HepG2 (cell line): ENCODE data around the gene LYPD3. TPM values are rescaled to one million over a fixed set of nuclear protein-coding genes. Genes with fewer than 3 reads are reported as not detected.

Experiments
- DR1 ChIP-seq: sonication (generic); formaldehyde crosslinking; IDR thresholded peaks from 2 replicates; pipeline ENCODE4 v1.8.0; 2021; ENCODE audit warnings: mild to moderate bottlenecking, missing genetic modification reagents, inconsistent platforms
- EED ChIP-seq: sonication (generic); formaldehyde crosslinking; IDR thresholded peaks from 2 replicates; pipeline ENCODE4 v1.5.0; 2020; ENCODE audit warnings: mild to moderate bottlenecking, missing genetic modification reagents
- FOXA3 ChIP-seq: IDR thresholded peaks from 2 replicates; pipeline ENCODE4 v1.6.1; 2016; ENCODE audit warnings: missing genetic modification reagents, missing compliant biosample characterization
- HNRNPLL ChIP-seq: fragments of 200-400 bp; formaldehyde crosslinking; IDR thresholded peaks from 2 replicates; pipeline ENCODE4 v1.6.1; 2017; ENCODE audit warnings: mild to moderate bottlenecking, low read depth, low read length; ENCODE audit not compliant: poor library complexity, severe bottlenecking
- ISL2 ChIP-seq: sonication (generic); formaldehyde crosslinking; IDR thresholded peaks from 2 replicates; pipeline ENCODE4 v1.5.0; 2020; ENCODE audit warnings: missing genetic modification reagents
- NR2C2 ChIP-seq: sonication (generic); formaldehyde crosslinking; IDR thresholded peaks from 2 replicates; pipeline ENCODE4 v1.4.0; 2020; ENCODE audit warnings: missing genetic modification reagents, mild to moderate bottlenecking, moderate library complexity, borderline replicate concordance
- RXRA ChIP-seq: sonication (generic); formaldehyde crosslinking; IDR thresholded peaks from 2 replicates; pipeline ENCODE4 v1.5.1; 2020; ENCODE audit warnings: missing genetic modification reagents
- SP5 ChIP-seq: IDR thresholded peaks from 2 replicates; pipeline ENCODE4 v1.6.1; 2016; ENCODE audit warnings: low read depth, borderline replicate concordance
- TAF1 ChIP-seq: sonication (generic); formaldehyde crosslinking; IDR thresholded peaks from 2 replicates; pipeline ENCODE4 v1.4.0; 2020; ENCODE audit warnings: missing genetic modification reagents
- TSC22D2 ChIP-seq: sonication (generic); formaldehyde crosslinking; IDR thresholded peaks from 2 replicates; pipeline ENCODE4 v1.5.1; 2020; ENCODE audit warnings: missing genetic modification reagents, mild to moderate bottlenecking, borderline replicate concordance
- ZFP36L1 ChIP-seq: sonication (generic); formaldehyde crosslinking; IDR thresholded peaks from 2 replicates; pipeline ENCODE4 v1.8.0; 2022; ENCODE audit warnings: mild to moderate bottlenecking, missing genetic modification reagents, moderate library complexity
- ZNF234 ChIP-seq: sonication (generic); formaldehyde crosslinking; conservative IDR thresholded peaks from 2 replicates; pipeline ENCODE4 v1.5.1; 2020; ENCODE audit warnings: mild to moderate bottlenecking, missing genetic modification reagents
- ZNF331 ChIP-seq: sonication (generic); formaldehyde crosslinking; IDR thresholded peaks from 2 replicates; pipeline ENCODE4 v1.4.0; 2020; ENCODE audit warnings: missing genetic modification reagents
- ZNF607 ChIP-seq: sonication (generic); formaldehyde crosslinking; IDR thresholded peaks from 2 replicates; pipeline ENCODE4 v1.5.1; 2020; ENCODE audit warnings: missing genetic modification reagents, mild to moderate bottlenecking, borderline replicate concordance
- ZNF629 ChIP-seq: sonication (generic); formaldehyde crosslinking; conservative IDR thresholded peaks from 2 replicates; pipeline ENCODE4 v1.5.0; 2020; ENCODE audit warnings: missing genetic modification reagents
- ZNF780A ChIP-seq: sonication (generic); formaldehyde crosslinking; IDR thresholded peaks from 2 replicates; pipeline ENCODE4 v1.8.0; 2022; ENCODE audit warnings: mild to moderate bottlenecking, missing genetic modification reagents, moderate library complexity
- polyA plus RNA-seq, 8 experiments: library from polyadenylated mRNA; depleted of rRNA in 3 of 8; stranded (reverse) in 7 of 8; unstranded in 1 of 8; fragments of >200 nt; fragmentation: Illumina TruSeq in 4 of 8; extraction: Trizol in 4 of 8; gene quantifications; 2 replicates each; pipeline versions ENCODE4 v1.2.1 to v1.2.3, GENCODE V29; 2011 to 2016; ENCODE audit warnings: low read depth in 4 of 8, missing spikeins in 1 of 8, mixed read lengths in 1 of 8; ENCODE audit not compliant: insufficient read depth in 1 of 8
- total RNA-seq, 5 experiments: library from RNA; depleted of rRNA; stranded (reverse); fragments of >200 nt; fragmentation: Illumina TruSeq; extraction: Trizol; gene quantifications; 2 replicates each; pipeline ENCODE4 v1.2.3, GENCODE V29; 2016; ENCODE audit warnings: low read depth in 1 of 5
- TF ChIP-seq, protein P1 (sequence below): sonication (generic); formaldehyde crosslinking; IDR thresholded peaks from 2 replicates; pipeline ENCODE4 v1.8.0; 2023; ENCODE audit warnings: mild to moderate bottlenecking, missing genetic modification reagents
- TF ChIP-seq, protein P2 (sequence below): sonication (generic); formaldehyde crosslinking; IDR thresholded peaks from 2 replicates; pipeline ENCODE4 v1.5.0; 2020; ENCODE audit warnings: mild to moderate bottlenecking, missing genetic modification reagents
- TF ChIP-seq, protein P3 (sequence below): sonication (generic); formaldehyde crosslinking; IDR thresholded peaks from 2 replicates; pipeline ENCODE4 v1.8.0; 2022; ENCODE audit warnings: mild to moderate bottlenecking, missing genetic modification reagents; ENCODE audit not compliant: insufficient replicate concordance
- TF ChIP-seq, protein P4 (sequence below): IDR thresholded peaks from 2 replicates; pipeline ENCODE4 v1.6.1; 2016; ENCODE audit warnings: missing genetic modification reagents, missing compliant biosample characterization
- TF ChIP-seq, protein P5 (sequence below): IDR thresholded peaks from 2 replicates; pipeline ENCODE4 v1.6.1; 2016; ENCODE audit warnings: missing compliant biosample characterization, missing genetic modification reagents, borderline replicate concordance

Gene LYPD3
- total and polyA plus RNA-seq, 2 of the 13 experiments (the other 11 are each of a cell fraction or from before 2014, with no cell fraction given) = 0.51 to 1.5 TPM

DNA sequence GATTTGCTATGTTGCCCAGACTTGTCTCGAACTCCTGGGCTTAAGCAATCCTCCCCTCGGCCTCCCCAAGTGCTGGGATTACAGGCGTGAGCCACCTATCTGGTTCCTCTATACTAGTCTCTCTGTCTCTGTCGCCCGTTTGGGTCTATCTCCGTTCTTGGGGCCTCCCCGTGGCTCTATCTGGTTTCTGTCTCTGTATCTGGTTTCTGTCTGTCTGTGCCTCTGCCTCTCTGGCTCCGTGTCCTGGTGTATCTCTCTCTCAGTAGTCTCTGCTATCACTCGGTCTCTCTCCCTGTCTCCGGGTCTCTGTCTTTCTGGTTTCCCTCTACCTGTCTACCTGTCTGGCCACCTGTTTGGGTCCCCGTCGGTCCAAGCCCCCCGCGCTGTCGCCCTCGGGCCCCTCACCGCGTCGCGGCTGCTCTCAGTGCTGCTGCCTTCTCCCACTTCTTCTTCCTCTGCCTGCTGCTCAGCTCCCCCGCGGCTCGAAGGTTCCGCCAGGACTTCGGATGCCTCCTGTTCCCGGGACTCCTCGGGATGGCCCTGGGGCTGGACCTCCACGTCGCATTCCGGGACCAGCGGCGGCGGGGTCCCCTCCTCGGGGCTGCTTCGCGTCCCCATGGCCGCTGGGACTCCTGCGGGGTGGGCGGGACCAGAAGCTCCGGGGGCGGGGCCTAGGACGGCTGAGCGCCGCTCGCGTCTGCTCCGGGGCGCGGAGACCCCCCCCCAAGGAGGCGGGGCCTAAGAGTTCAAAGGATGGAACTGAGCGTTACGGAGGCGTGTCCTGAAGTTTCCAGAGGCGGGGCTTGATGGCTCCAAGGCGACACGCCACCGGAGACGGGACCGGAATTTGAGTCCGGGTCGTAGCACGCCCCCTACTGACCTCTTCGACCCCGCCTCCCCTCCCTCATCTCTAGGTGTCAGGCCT, 38.4 kb upstream of the LYPD3 start (continued):
- TF ChIP-seq ZFP36L1 = peak; percentile 8; the same call in 1 of the 2 replicates
- peak; percentile 33; the same call in 1 of the 2 replicates for TF ChIP-seq RXRA (CRISPR knock-in tag)
- TF ChIP-seq SP5 = peak; percentile 42; the same call in 1 of the 2 replicates
- TF ChIP-seq ZNF234 (CRISPR knock-in tag) = peak; percentile 68; the same call in 1 of the 2 replicates
- TF ChIP-seq ZNF780A (CRISPR knock-in tag) = no peak
- TF ChIP-seq, protein P1, sequence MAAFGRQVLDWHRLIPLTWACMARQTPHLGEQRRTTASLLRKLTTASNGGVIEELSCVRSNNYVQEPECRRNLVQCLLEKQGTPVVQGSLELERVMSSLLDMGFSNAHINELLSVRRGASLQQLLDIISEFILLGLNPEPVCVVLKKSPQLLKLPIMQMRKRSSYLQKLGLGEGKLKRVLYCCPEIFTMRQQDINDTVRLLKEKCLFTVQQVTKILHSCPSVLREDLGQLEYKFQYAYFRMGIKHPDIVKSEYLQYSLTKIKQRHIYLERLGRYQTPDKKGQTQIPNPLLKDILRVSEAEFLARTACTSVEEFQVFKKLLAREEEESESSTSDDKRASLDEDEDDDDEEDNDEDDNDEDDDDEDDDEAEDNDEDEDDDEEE (CRISPR knock-in tag) = no peak
- TF ChIP-seq EED (CRISPR knock-in tag) = no peak; the same call in 1 of the 2 replicates
- TF ChIP-seq ISL2 (CRISPR knock-in tag) = peak; percentile 19; the same call in 1 of the 2 replicates
- peak; percentile 56 for TF ChIP-seq TAF1 (CRISPR knock-in tag)
- TF ChIP-seq, protein P2, sequence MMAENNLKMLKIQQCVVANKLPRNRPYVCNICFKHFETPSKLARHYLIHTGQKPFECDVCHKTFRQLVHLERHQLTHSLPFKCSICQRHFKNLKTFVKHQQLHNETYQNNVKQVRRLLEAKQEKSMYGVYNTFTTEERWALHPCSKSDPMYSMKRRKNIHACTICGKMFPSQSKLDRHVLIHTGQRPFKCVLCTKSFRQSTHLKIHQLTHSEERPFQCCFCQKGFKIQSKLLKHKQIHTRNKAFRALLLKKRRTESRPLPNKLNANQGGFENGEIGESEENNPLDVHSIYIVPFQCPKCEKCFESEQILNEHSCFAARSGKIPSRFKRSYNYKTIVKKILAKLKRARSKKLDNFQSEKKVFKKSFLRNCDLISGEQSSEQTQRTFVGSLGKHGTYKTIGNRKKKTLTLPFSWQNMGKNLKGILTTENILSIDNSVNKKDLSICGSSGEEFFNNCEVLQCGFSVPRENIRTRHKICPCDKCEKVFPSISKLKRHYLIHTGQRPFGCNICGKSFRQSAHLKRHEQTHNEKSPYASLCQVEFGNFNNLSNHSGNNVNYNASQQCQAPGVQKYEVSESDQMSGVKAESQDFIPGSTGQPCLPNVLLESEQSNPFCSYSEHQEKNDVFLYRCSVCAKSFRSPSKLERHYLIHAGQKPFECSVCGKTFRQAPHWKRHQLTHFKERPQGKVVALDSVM = 0 out of 2 replicates have a peak, but pooled peaks have one; percentile 25
- peak; percentile 85 for TF ChIP-seq NR2C2 (CRISPR knock-in tag)
- TF ChIP-seq TSC22D2 = no peak
- TF ChIP-seq, protein P3, sequence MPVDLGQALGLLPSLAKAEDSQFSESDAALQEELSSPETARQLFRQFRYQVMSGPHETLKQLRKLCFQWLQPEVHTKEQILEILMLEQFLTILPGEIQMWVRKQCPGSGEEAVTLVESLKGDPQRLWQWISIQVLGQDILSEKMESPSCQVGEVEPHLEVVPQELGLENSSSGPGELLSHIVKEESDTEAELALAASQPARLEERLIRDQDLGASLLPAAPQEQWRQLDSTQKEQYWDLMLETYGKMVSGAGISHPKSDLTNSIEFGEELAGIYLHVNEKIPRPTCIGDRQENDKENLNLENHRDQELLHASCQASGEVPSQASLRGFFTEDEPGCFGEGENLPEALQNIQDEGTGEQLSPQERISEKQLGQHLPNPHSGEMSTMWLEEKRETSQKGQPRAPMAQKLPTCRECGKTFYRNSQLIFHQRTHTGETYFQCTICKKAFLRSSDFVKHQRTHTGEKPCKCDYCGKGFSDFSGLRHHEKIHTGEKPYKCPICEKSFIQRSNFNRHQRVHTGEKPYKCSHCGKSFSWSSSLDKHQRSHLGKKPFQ (CRISPR knock-in tag) = no peak
- peak; percentile 59 for TF ChIP-seq HNRNPLL
- TF ChIP-seq ZNF629 (CRISPR knock-in tag) = no peak
- TF ChIP-seq FOXA3 (CRISPR knock-in tag) = no peak; the same call in 1 of the 2 replicates
- TF ChIP-seq, protein P4, sequence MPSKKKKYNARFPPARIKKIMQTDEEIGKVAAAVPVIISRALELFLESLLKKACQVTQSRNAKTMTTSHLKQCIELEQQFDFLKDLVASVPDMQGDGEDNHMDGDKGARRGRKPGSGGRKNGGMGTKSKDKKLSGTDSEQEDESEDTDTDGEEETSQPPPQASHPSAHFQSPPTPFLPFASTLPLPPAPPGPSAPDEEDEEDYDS (CRISPR knock-in tag) = 0 out of 2 replicates have a peak, but pooled peaks have one; percentile 20
- TF ChIP-seq DR1 (CRISPR knock-in tag) = no peak
- TF ChIP-seq ZNF331 (CRISPR knock-in tag) = no peak
- TF ChIP-seq, protein P5, sequence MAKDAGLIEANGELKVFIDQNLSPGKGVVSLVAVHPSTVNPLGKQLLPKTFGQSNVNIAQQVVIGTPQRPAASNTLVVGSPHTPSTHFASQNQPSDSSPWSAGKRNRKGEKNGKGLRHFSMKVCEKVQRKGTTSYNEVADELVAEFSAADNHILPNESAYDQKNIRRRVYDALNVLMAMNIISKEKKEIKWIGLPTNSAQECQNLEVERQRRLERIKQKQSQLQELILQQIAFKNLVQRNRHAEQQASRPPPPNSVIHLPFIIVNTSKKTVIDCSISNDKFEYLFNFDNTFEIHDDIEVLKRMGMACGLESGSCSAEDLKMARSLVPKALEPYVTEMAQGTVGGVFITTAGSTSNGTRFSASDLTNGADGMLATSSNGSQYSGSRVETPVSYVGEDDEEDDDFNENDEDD (CRISPR knock-in tag) = no peak
- peak; percentile 82; the same call in 1 of the 2 replicates for TF ChIP-seq ZNF607 (CRISPR knock-in tag)
